Stimulated activated naive CD8-positive, alpha-beta T cell treated with anti-CD3 and anti-CD28 coated beads, Interleukin-15, Interleukin-2, amounts not matched to agents 100 U/mL and 50 U/mL, for 24 hours (primary cell): ENCODE results near the gene ID1.
A peak's percentile ranks its signal among the peaks of the same experiment; 100 is the strongest.
"Not testable (repeated sequence)": the region's sequence is repeated elsewhere in the genome, so short reads cannot be mapped to it uniquely, and the experiment has no call there.

Experiments used
- ATAC-seq: fragments of 150-1000 bp; cut with Tn5 transposase; one replicate; pipeline ENCODE4 v1.10.0; 2021
- DNase-seq: peaks from one replicate; pipeline ENCODE4 v3.0.0; 2021

Gene ID1

DNA sequence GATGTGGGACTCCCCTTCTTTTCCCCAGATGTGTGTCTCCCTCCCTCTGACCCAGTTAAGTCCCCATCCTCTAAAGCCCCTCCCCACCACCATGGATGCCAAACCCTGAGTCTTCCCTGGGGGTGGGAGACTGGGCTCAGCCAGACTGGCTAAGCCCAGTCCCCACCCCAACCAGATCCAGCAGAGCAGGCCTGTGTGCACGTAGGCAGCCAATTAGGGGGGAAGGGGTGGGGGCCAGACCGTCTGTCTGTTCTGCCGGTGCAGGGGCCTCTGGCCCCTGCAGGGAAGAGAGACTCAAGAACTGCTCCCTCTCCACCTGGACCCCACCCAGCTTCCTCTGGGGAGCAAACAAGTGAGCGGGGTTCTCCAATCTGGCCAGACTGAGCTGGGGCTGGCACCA lies 33.2 kb downstream of the ID1 start:
- DNase-seq (no peak), ATAC-seq (no peak)

DNA sequence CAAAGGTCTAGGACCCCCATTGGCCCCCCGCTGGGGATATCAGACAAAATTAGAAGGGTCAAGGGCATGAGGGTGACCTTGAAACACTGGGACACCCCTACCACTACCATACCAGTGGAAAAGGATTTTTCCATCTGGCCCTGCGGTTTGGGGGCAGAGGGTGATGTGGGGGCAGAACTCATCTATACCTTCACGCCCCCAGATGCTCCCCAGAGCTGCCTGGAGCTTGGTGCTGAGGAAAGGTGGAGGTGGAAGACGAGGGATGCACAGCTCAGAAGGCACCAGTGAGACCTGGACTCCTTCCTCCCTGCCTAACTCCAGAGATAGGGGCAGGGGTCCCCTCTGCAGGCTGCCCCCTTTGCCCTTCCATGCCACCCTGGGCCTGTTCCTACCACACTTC lies 33.7 kb downstream of the ID1 start:
- no peak for ATAC-seq
- DNase-seq: no peak

DNA sequence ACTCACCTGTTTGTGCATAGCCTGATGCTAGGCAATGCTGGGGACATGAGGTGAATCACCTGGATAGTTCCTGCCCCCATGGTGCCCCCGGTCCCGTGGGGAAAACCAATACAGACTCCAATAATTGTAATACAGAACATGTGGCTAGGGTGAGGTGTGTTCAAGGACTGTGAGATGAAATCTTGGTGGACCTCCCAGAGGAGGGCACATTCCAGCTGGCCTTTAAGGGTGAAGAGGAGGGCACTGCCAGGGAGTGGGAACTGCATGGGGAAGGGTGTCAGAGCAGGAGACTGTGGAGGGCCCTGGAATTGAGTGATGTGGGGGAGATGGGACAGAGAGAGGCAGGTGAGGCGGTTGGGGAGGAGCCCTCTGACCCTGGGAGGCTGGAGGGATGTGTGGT lies 35.2 kb downstream of the ID1 start:
- DNase-seq: no peak

DNA sequence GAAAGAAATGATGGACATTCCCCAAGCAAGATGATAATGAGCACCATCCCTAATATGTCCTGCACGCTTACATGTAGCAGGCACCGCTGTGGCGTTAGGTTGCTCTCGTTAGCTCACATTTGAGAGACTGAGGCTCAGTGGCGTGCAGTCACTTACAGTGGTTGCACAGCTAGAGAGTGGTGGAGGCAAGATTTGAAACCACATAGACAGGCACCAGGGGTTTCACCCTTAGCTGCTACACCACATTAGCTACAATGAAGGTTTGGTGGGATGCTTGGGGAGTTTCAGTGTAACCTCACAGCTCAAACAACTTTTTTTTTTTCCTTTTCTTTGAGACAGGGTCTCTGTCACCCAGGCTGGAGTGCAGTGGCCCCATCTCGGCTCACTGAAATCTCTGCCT lies 36.3 kb downstream of the ID1 start:
- DNase-seq (no peak), ATAC-seq (peak; percentile 82)

More for the DNA sequence above, 35.2 kb downstream of the ID1 start:
- ATAC-seq: no peak

DNA sequence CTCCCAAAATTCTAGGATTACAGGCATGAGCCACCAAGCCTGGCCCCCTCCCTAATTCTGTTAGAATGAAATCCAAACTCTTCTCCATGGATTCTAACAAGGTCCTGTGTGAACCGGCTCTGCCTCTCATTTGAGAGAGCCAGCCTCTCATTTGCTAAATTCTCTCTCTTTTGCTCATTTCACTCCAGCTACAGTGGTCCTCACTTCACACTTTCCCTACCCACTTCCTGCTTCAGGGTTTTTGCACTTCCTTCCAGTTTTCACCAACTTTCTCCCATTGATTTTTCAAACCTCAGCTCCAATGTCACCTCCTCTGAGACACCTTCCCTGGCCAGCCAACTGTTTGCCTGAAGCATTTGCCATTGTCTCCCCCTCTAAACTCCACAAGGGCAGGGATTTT lies 37.7 kb downstream of the ID1 start:
- ATAC-seq: no peak
- no peak for DNase-seq

DNA sequence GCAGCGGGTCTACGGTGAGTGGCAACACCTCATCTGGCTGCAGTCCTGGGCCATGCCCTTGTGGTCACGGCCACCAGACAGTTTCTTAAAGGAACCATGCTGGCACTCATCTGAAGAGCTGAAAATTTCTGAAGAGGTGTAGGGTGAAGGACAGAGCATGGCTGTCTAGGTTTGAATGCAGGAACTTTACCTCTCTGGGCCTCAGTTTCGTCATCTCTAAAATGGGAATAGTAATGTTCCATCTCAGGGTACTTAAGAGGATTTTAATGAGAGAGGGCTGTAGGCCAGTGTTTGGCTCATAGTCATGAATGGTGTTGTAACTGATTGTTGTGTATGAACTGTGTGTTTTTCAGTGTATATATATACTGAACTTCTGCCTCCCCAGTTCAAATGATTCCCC lies 38.4 kb downstream of the ID1 start:
- DNase-seq: no peak
- no peak for ATAC-seq

DNA sequence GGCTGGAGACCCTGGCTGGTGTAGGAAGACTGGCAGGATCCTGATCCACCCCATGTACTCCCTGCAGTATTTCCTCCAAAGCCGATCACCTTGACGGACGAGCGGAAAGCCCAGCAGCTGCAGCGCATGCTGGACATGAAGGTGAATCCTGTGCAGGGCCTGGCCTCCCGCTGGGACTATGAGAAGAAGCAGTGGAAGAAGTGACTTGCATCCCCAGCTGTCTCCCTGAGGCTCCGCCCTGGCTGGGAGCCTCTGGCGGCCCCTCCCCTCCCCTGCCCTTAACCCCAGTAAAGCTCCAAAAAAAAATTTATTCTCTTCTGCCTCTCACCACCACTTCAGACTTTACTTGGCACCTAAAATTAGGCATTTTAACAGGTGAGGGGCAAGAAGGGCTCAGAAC lies 39.6 kb downstream of the ID1 start:
- no peak for DNase-seq
- no peak for ATAC-seq

DNA sequence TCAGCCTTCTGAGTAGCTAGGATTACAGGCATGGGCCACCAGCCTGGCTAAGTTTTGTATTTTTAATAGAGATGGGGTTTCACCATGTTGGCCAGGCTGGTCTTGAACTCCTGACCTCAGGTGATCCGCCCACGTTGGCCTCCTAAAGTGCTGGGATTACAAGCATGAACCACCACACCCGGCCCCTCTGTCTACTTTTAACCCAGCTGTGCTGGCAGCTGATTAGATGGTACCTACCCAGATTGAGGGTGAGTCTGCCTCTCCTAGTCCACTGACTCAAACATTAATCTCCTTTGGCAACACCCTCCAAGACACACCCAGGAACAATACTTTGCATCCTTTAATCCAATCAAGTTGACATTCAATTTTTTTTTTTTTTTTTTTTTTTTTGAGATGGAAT lies 43.0 kb downstream of the ID1 start:
- DNase-seq: not testable (repeated sequence)

DNA sequence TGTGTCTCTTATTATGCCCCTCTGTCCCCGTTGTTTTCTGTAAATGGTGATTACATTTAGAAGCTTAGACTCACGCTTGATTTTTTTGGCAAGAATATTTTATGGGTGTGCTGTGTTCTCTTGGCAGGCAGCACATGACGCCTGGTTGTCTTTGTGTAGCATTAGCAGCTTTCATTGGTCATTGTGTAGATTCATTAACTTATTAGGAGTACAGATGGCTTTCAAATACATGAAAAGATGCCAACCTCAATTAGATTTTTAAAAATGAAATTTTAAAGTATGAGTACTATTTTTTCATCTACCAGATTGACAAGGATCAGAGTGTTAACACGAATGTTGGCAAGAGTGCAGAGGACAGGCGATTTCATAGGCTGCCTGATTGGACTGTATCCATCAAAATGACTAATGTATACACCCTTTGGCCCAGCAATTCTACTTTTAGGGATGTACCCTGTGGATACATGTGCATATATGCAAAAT lies 47.9 kb downstream of the ID1 start:
- DNase-seq (no peak), ATAC-seq (no peak)

More for the DNA sequence above, 43.0 kb downstream of the ID1 start:
- not testable (repeated sequence) for ATAC-seq

DNA sequence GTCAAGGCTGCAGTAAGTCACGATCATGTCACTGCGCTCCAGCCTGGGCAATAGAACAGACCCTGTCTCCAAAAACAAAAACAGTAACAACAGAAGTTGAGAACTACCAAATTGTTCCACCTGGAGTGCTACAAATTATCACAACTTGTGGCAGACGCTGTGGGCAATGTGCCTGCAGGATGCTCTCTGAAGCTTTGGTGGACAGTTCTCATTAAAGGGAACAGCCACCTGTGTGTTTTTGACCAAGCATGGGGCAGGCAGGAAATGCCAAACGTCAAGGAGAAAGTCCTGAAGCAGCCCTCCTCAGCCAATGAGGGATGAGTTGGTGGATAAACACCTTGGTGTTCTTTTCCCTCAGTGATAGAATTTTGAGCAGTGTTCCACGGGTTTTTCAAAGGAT lies 48.5 kb downstream of the ID1 start:
- no peak for ATAC-seq
- no peak for DNase-seq

DNA sequence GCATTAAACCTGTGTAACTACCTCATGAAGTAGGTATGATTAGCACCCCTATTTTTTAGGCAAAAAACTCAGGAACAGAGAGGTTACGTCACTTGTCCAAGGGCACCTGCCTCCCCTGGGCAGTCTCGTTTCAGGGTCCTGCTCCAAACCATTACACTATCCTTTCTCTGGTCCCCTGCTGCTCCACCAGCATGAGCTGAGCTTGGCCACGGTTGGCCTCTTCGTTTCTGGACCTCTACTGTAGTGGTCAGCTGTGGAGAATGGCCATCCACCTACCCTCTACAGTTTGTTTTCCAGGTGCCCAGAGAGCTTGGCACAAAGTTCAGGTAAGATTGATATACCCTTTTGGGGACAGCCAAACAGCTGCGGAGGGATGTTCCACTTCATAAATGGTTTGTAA lies 49.4 kb downstream of the ID1 start:
- DNase-seq (no peak), ATAC-seq (no peak)
